HG03575 (cell line): ENCODE results near the gene TPX2.
"Not testable (repeated sequence)": the region's sequence is repeated elsewhere in the genome, so short reads cannot be mapped to it uniquely, and the experiment has no call there.

ENCODE experiments used
- ATAC-seq: cut with Tn5 transposase; IDR thresholded peaks from one replicate; pipeline ENCODE4 v1.9.1; 2021; ENCODE audit not compliant: unreplicated experiment, insufficient number of reproducible peaks, low FRiP score; ENCODE audit errors: extremely low read depth

TPX2 gene

DNA sequence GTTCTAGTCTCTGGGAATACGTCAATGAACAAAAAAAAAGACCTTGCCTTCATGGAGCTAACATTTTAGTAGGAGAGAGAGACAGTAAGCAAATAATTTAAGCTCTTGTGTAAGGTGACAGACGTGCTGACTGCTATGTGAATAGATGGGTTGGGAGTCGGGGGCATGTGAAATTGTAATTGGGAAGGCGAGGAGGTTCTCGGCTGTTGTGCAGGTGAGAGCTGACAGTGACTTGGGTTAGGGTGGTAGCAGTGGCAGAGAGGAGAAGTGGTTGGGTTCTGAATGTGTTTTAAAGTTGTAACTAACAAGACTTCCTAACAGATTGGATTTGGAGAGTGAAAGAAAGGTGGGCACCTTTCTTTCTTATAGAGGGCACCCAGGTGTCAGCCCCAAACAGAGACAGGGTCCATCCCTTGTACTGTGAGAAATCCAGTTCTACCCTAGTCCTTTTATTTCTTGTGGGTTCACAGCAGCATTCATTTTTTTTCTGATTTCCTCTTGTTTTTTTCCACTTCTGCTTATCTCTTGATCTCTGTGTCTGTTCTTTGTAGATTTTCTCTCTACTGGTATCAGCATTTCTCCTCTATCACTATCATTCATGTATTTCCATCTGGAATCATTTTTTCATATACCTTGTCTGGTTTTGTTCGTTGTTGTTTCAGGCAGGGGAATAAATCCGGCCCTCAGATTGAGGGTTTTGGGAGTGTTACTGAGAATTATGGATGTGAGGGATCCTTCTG lies 64.6 kb downstream of the TPX2 start:
- no peak for ATAC-seq

DNA sequence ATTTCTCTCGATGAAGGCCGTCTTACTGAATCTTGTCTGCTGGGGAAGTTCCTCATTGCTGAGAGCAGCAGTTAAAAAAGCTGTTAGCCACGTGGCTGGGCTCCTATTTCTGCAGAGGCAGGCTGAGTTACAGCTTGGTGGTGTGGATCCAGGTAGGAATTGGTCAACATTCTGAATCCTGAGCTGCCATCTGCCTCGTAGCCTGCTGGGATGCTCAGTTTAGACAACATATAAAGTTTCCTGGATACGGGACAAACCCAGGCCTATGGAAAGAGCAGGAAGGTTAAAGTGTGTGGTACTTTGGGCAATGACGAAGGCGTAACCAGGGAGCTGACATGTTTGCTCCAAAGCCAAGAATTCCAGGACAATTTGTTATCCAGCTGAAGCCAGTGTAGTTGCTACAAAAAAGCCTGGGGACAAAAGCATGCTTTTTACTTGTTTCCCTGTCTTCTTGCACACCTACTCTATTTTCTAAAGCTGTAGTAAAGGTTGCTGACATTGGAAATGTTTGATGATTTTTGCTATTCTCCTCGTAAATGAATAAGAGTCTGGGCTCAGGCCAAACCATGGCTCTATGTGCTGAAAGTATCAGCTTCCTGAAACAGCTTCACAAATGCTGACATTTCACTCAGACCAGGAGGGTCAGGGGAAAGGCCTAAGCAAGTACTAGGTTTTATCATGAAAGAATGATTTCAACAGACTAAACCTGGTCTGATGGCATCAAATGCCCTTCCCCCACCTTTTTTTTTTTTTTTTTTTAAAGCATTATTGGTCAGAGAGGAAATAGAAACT lies 67.7 kb downstream of the TPX2 start:
- no peak for ATAC-seq

DNA sequence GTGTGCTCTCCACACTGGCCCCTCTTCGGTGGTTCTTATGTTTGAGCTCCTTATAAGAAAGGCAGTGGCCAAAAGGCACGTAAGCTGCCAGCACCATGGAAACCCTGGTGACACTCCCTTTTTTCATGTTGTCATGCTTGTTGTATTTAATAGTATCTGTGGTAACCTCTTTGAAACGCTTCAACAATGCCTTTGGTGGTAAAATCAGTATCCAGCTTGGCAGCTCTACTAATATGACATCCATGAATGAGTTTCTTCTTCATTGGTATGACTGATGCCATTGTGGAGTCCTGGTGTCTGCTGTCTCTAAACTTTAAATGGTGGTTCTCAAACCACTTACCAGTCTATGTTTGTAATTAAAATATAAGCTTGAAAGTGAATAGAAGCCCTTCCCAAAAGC lies 69.4 kb downstream of the TPX2 start:
- no peak for ATAC-seq

- ATAC-seq, result no peak
These were observed 70.6 kb downstream of the TPX2 start for GRCh38 chr20:31809661-31810060.

GRCh38 chr20:31811198-31811597 lies 72.1 kb downstream of the TPX2 start:
- ATAC-seq, result no peak

- no peak for ATAC-seq
These were observed 73.0 kb downstream of the TPX2 start for GRCh38 chr20:31811796-31812728.

DNA sequence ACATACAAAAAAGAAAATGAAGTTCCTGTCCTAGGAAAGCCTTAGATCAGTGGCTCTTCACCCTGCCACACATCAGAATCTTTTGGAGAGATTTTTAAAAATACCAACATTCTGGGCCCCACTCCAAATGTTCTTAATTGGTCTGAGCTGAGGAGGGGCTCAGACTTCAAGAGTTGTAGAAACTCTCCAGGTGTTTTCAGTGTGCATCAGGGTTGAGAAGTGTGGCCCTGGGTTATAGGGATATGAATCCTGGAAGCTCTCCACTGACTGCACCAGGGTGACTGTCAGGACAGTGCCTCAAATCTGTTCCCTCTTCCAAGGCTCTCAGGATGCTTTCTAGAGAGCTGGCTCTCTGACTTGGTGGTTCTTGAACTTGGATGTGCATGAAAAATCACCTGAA lies 74.5 kb downstream of the TPX2 start:
- ATAC-seq, result no peak

- ATAC-seq, result not testable (repeated sequence)
These were observed 75.1 kb downstream of the TPX2 start for GRCh38 chr20:31814142-31814541.

DNA sequence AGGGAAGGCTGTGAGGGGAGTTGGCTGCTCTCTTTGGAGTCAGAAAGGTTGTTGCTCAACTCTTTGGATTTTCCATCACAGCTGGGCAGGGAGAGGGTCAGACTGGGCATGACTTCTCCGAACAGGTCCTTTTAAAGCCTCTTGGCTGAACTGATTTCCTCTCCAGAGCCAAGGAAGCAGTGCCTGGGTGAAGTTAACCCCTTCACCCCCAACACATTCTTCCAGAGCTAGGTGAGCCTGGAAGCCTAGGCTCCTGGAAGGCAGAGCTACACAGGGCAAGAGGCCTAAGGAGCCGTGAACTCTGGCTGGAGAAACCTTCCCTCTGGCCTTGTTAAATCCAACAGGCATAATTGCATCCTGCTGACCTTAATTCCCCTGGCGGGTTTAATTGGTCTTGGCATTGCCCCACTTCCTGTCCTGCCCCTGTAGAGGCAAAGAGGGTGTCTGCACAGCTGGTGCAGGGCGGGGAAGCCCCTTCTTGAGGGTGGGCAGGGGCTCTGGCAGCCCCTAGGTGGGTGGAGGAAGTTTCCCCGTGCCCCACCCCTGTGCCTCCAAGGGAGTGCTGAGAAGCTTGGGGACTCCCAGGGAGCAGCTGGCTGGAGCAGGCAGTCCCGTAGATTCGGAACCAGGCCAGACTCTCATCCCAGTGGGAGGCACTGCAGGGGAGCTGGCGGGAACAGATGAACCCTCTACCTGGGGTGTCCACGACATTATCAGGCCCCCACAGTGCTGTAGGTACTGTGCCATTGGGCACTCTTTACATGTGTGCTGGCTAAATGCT lies 76.5 kb downstream of the TPX2 start:
- no peak for ATAC-seq

GRCh38 chr20:31816221-31816620 lies 77.1 kb downstream of the TPX2 start:
- ATAC-seq, result no peak

GRCh38 chr20:31817461-31817860 lies 78.4 kb downstream of the TPX2 start:
- no peak for ATAC-seq

- no peak for ATAC-seq
These were observed 79.4 kb downstream of the TPX2 start for GRCh38 chr20:31818376-31818908.

DNA sequence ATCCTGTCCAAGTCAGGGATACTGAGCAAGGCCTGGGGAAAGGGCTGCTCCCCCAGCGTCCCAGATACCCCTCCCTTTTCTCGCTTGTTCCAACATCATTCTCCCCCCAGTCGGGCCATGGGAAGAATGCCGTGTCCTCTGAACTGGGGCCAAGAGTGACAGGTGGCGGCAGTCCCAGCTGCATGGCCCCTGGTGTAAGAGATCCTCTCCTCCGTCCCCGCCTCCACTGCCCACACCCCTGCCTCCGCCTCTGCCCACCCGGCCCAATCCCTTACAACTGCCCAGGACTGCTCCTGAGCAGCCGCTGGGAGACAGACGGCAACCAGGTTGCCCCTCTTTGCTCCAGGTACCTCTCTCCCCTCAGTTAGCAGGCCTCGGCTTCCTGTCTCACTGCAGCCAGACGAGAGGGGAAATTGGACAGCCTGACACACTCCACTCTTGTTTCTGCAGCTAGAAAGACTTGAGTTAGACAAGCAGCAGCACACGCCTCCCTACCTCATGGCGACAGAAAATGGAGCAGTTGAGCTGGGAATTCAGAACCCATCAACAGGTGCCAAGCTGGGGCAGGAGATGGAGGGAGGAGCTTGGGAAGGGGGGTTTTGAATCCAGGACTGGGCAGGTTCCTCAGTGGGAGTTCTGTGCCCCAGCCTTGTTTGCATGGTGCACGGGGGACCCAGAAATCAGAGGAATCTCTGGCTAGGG lies 80.1 kb downstream of the TPX2 start, which contains the start of gene MYLK2:
TSS of gene MYLK2 (plus strand) at position 274 of the 702 bp plus-strand sequence. CDS start at position 499, 225 bp downstream.
- no peak for ATAC-seq

- no peak for ATAC-seq
These were observed 81.1 kb downstream of the TPX2 start for GRCh38 chr20:31820228-31820627.

DNA sequence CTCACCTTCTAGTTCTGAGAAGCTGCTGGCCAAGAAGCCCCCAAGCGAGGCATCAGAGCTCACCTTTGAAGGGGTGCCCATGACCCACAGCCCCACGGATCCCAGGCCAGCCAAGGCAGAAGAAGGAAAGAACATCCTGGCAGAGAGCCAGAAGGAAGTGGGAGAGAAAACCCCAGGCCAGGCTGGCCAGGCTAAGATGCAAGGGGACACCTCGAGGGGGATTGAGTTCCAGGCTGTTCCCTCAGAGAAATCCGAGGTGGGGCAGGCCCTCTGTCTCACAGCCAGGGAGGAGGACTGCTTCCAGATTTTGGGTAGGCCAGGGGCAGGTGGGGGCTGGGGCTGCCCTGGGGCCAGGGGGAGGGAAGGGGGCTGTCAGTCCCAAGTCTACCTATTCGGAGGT lies 82.3 kb downstream of the TPX2 start:
- no peak for ATAC-seq

- ATAC-seq, result no peak
These were observed 83.6 kb downstream of the TPX2 start for GRCh38 chr20:31822421-31823330.
